ENCODE data around the gene STX16.

Gene STX16

DNA sequence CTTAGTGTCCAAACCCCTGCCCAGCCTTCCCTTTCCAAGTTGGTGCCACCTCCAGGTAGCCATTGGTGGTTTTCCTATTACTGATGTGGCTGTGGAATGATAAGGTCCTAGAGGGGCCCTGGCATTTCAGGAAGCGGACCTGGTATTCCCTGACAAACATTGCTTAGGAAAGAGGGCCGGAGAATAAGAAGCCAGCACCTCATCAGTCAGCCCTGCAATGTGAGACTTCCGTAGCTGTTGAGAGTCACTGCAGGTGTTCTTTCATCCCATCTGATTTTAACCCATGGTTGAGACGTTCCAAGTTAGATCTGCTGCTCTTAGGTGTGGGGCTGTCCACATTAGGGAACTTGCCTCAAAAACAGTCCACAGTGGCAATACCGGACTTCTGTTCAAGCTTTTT lies 26.7 kb downstream of the STX16 start:
- DNase-seq (ENCODE audit: low read depth): no peak

DNA sequence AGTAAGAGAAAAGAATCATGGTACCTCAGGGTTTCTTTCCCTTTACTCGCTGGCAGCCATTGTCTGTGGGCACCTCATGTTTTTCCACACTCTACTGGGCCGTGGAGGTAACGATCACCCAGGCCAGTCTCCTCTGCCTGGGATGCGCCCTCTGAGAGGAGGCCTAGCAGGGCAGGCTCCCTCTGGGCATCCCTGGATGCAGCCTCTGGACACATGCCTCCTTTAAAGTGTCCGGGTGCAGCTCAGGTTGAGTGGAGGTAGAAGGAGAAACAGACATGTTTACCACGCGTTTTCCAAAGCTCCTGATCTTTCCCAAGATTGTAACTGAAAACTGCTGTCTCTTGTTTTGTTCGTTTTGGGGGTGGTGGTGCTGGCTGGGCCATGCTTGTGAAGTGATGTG lies 27.7 kb downstream of the STX16 start:
- DNase-seq (ENCODE audit: low read depth): no peak

DNA sequence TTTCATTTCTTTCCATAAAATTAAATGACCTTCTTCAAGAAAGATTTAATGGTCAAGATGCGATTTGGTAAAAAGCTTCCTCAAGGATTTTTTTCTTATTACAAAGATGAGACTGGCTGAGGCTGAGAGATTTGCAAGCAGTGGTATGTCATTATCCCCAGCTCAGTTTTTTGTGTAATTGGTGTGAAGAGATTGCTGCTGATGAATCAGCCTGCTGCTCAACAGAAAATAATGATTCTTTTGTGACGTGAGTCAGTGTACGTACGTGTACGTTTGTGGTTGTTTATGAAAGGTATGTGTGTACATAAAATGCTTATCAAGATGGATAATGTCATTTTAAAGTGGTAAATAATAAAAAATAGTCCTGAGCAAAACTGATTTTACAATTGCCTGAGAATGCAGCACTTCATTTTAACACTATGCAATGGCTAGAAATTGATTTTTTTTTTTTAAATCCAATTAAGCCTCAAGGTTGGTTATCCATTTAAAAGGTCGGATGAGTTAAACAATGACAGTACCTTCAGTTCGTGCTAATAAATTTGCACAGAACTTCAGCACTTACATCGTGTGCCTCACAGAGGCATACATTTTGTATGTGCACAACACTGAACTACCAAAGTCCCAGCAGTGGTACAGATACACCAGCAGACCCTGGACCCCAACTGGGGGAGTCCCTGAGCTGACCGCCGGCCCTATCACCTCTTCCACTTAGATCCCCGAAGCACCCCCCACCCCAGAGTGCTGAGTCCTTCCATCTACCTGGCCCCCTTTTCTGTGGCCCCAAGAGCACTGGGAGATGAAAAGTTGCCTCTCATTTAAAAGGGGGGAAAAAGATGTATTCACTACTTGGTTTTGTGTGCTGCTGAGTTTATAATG lies 31.8 kb downstream of the STX16 start:
- DNase-seq (ENCODE audit: low read depth): no peak

DNA sequence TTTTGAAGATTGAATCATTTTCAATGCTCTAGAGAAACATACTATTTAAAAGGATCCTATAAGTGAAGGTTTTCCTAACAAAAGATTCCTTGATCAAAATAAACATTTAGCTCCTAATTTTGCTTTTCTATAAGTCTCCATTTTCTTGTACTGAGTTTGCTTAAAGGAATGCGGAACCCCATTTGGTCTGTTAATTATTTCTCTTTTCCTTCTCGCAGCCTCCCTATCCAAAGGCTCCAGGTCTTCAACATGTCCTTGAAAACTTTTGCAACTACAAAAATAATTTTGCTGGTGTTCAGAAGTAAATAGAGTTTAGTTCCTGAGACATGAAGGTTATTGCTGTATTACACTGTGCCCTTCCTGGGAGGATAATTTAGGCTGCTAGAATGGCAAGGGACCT lies 33.2 kb downstream of the STX16 start:
- DNase-seq (ENCODE audit: low read depth): no peak

DNA sequence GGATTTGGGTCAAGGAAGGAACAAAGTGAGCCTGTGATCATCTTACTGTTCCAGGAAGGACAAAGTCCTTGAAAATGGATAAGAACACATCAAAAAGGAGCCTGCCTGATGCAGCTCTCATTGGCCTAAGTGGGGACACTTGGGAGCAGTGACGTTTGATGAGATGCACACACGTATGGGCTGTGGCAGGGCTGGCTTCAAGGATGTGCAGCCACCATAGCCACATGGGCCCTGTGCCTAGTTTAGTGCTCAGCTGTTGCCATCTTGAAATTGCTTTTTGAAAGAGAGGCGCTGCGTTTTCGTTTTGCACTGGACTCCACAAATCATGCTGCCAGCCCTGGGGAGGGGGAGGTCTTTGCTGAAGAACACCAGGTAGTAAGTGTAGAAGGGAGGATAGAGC lies 34.9 kb downstream of the STX16 start:
- no peak for DNase-seq (ENCODE audit: low read depth)

DNA sequence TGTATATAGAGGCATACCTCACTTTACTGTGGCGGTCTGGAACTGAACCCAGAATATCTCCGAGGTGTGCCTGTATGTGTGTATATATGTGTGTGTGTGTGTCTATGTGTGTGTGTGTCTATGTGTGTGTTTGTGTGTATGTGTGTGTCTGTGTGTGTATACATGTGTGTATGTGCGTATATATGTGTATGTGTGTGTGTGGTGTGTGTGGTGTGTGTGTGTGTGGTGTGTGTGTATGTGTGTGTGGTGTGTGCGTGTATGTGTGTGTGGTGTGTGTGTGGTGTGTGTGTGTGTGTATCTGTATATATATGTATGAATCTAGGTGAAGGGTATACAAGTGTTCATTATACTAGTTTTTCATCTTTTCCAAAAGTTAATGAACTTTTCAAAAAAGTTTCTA lies 37.3 kb downstream of the STX16 start:
- no peak for DNase-seq (ENCODE audit: low read depth)

DNA sequence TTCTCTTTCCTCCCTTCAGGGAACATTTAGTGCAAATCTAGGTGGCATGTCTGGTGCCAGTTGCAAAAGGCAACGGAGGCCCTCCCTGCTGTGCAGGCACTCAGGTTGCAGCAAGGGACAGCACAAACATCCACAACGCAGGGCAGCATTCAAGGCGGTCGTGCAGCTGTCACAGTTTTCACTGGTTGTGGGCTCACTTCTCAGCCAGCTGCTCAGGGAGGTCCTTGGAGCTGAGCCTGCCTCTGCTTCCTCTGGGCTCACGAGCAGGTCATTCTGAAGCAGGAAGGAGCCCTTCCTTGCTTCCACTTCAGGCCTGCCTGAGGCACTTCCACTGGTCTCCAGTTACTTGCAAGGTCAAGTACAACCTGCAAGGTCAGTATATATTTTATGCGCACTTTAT lies 37.8 kb downstream of the STX16 start:
- no peak for DNase-seq (ENCODE audit: low read depth)

DNA sequence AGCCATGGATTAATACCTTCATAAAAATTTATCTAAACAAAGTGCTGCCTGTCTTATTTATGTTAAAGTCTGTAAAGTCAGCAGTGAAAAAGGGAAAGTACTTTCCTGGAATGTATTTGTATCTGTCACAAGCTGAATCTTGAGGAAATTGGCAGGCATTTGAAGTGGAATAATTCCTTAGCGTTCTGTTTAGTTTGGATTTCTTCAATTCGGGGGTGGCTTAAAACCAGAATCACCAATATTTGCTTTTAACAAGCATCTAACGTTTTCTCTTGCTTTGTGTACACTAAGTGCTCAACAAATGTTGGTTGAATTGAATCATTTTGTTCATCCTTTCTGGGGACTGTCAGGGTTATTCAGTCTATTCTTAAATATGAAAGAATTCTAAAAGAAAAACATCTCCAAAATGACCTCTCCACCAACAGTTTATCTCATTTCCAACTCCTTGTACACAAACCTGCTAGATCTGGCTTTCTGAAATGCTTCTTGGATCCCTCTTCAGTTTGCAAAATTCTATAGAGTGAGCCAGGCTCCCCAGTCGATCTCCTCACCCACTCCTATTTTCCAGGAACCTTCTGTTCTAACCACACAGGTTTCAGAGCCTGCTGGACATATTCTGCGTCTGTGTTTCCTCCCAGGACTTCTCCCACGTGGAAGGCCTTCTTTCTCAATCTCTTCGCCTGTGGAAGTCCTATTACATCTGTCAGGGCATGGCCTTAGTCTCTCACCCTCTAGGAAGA lies 39.5 kb downstream of the STX16 start:
- no peak for DNase-seq (ENCODE audit: low read depth)

DNA sequence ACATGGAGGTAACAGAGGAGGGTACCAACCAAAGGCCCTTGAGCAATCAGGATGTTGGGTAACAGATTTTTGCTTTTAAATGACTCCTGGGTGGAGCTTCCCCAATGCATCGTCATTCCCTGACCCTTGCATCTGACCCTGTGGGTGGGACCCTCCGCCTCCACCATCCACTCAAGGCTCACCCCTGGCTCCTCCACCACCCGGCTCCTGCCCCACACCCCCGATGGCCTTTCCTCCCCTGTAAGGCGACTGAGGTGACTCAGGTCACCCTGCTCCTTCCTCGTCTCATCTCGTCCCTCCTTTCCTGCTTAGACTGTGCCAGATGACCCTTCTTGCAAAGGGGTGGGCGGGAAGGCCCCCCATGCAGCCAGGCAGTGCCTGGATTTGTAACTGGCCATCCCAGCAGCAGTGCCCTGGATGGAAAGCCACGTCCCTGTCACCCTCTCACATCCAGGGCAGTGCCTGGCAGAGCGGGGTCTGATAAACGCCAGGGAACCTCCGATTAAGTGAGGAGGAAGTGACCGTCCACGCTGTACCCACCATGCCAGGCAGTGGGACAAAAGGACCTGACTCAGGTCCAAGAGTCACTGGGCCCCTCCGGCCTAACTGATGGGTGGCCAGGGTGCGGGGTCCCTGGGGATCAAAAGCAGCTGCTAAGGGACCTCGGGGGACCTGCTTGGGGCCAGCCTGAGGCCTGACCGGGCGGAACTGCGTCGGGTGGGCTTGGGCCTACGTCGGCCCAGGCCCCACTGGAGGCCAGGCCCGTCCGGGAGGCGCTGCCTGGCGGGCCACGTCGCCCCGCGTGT lies 40.9 kb downstream of the STX16 start:
- no peak for DNase-seq (ENCODE audit: low read depth)

DNA sequence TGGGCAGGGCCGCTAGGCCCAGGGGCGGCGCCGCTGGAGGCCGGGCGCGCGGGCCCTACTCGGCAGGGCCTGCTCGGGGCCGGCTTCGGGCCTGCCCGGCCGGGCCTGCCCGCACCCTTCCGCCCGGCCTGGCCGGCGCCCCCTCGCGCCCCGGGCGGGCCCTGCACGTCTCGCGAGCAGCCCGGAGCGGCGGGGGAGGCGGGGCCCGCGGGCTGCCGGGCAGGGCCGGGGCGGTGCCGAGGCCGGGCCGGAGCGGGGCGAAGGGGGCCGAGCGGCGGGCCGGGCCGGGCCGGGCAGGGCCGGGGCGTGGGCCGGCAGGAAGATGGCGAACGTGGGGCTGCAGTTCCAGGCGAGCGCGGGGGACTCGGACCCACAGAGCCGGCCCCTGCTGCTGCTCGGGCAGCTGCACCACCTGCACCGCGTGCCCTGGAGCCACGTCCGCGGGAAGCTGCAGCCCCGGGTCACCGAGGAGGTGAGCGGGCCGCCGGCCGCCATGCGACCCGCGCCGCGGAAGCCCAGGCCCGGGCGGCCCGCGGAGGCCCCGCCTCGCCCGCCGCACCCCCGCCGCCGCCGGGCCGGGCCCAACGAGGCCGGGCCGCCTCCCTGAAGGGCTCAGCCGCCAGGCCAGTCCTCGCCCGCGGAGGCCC lies 41.6 kb downstream of the STX16 start, which contains the start of gene NPEPL1:
TSS of gene NPEPL1 (plus strand) at position 222 of the 647 bp plus-strand sequence. CDS start at position 323, 101 bp downstream.
- peak; percentile 53 for DNase-seq (ENCODE audit: low read depth)

DNA sequence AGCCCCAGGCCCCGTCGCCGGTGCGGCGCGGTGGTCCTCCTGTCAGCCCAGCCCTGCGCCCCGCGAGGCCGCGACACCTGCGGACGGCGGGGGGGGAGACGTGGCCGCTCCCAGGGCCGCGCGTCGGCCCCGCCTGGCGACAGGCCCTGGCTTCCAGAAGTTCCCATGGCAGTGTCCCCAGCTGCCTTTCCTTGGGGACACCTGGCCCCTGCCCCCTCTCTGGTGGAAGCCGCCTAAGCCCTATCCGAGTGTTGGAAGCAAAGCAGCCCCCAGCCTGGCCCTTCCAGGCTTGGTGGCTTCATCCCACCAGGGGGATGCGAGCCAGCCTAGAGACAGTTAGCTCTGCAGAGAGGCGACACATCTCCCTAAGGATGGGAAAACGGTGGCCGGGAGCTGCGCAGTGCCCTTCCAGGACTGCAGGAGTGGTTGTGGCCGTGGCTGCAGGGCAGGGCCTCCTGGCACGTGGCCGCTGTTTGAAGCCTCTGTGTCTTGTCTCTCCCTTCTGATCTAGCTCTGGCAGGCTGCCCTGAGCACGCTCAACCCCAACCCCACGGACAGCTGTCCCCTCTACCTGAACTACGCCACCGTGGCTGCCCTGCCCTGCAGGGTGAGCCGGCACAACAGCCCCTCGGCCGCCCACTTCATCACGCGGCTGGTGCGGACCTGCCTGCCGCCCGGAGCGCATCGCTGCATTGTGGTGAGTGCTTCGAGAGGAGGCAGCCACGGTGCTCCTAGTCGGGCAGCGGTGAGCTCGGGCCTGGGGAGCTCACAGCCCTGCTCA lies 42.3 kb downstream of the STX16 start:
- DNase-seq (ENCODE audit: low read depth): no peak

DNA sequence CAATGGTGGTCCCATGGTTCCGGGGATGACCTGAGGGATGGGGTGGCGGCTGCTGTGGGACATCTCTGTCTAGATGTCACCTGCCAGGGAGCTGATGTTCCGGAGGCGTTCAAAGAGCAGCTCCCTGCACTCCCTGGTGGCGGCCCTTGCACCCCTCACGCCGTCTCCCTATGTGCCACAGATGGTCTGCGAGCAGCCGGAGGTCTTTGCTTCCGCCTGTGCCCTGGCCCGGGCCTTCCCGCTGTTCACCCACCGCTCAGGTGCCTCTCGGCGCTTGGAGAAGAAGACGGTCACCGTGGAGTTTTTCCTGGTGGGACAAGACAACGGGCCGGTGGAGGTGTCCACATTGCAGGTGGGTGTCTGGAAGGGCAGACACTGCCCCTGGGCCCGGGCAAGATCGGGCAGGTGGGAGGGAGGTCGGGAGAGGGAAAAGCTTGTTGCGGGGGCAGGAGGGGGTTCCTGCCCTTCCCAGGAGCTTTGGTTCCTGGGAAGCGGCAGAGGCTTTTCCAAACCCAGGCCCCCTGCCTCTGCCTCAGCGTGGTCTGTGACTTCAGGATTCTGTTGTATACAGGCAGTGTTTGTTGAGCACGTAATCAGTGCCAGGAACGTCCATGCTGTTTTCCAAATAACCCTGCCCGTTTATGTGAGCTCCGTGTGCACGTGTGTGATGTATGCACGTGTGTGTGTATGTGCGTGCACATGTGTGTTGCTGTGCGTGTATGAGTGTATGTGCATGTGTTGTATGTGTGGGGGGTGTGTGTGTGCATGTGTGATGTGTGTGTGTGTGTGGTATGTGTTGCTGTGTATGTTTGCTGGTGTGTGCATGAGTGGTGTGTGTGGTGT lies 43.4 kb downstream of the STX16 start:
- DNase-seq (ENCODE audit: low read depth): no peak

DNA sequence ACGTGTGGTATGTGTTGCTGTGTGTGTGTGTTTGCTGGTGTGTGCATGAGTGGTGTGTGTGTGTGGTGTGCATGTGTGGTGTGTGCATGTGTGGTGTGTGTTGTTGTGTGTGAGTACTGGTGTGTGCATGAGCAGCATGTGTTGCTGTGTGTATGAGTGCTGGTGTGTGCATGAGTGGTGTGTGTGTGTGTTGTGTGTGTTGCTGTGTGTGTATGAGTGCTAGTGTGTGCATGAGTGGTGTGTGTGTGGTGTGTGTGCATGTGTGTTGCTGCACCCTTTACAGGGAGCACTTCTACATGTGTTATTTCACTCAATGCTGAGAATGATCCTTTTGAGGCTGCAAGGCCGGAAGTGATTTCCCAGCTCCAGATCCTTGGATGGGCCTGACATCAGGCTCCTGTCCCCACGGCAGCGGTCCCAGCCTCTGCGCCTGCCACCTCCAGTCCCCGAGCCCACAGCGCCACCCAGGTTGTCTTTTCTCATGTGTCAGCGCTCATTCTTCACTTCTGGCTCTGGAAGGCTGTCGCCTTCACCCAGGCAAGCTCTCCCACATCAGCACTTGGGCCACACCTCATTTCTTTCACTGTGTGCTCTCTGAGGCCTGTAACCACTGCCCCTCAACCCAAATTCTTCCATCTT lies 44.1 kb downstream of the STX16 start:
- no peak for DNase-seq (ENCODE audit: low read depth)

DNA sequence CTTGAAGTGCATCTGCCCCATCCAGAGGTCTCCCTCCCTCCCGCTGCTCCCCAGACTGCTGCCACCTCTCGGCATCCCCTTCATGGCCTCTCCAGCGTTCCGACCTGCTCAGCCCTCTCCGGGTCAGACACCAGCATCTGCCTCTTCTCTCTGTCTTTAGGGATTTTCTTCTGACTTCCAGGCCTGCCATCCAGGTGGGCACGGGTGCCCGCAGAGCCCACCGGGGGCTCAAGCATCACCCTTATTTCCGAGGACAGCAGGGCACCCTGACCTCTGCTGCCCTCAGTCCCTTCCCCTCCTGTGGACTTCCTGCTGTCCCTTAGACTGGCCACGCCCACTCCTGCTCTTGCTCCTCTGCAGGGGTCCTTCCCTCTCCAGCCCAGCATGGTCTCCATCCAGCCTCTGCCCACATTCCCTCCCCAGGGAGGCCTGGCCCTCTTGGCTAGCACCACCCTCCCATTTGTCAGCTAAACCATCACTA lies 44.9 kb downstream of the STX16 start:
- DNase-seq (ENCODE audit: low read depth): no peak

DNA sequence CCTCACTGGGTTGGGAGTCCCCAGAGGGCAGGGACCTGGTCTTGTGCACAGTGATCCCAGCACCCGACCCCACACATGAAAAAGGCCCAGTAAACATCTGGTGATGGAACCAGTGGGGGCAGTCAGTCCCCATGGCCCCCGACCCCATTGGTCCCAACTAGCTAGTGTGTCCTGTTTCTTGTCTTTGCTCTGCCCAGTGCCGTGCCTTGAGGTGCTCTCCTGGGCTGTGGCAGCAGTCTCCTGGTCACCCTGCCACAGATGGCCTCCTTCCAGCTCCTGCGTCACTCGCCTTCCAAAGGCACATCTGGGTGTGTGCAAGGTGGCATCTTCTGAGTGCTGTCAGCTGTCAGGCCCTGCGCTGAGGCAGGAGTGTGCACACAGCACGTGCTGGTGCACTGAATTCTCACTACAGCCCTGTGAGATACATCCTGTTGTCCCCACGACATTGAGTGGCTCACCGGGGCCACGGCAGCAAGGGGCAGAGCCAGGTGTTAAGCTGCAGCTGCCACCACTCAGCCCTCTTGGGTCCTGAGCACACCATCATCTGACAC lies 45.4 kb downstream of the STX16 start:
- DNase-seq (ENCODE audit: low read depth): no peak

DNA sequence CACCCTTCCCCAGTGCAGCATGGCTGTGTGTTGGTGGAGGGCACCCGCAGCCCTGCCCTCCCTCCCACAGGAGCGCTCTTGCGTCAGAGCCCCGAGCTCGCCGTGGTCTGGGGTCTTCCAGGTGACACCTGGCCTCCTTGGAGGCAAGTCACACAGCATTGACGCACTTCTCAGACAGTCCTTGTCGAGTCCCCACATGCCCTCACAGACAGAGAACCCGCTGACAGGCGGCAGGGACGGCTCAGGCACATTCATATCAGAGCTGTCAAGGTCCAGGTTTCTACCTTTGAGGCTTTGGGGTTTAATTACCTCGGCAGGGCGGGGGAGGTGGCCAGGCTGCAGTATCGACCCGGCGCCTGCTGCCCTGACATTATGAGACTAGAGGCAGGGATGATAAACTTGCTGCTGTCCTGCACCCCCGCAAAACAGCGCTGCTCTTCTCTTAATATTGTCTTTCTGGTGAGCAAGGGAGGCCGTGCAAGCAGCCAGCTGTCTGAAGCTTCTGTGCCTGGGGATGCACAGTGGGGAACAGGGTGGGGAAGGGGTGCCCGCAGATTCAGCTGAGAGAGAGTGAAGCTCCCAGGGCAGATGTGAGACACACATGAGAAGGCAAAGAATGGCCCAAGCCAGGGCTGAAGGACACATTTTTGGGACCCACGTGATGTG lies 46.3 kb downstream of the STX16 start:
- DNase-seq (ENCODE audit: low read depth): no peak

DNA sequence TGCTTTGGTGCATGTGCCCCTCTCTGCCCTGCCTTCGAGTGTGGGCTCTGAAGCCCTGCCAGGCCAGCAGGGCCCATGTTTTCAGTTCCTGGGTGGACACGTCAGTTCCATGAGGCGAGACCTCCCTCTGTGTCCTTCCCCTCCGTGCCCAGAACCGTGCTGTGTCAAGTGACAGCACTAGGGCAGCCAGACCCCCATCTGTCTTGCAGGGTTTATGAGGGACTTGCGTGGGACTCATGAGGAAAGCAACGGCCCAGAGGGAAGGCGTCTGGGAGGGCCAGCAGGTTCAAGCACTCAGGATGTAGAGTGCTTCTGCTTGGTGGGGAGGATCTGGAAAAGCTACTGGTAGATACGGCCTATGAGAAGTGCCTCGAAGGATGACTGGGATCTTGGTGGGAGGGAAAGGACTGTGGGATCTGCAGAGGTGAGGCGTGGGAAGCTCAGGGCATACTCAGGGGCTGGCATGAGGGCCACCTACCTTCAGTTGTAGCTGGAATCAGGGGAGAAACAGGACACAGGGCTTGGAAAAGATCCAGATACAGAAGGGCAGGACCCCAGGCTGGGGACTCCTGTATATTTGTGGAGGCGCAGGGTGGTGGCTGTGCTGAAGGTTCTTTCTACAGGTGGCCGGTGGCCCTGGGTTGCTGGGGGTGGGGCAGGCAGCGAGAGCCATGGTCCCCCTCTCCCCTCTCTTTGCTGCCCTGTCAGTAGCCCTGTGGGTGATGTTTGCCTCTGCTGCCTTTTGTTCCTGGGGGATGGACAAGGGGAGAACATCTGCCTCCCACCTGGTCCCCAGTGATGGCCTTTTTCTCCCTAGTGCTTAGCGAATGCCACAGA lies 47.0 kb downstream of the STX16 start:
- DNase-seq (ENCODE audit: low read depth): no peak

Data from stimulated activated CD8-positive, alpha-beta memory T cell treated with anti-CD3 and anti-CD28 coated beads, Interleukin-12 subunit alpha, Interleukin-12 subunit beta, amount 100 ng/mL, for 4 hours (primary cell).